GM19193 (cell line): ENCODE results near the gene RASSF5.

Experiments
- POLR2A ChIP-seq: IDR thresholded peaks from 4 replicates; pipeline ENCODE4 v1.6.1; 2011; ENCODE audit not compliant: insufficient read depth, insufficient read length; ENCODE audit errors: extremely low read depth

Gene RASSF5

GRCh38 chr1:206484901-206485300 lies 22.4 kb upstream of the RASSF5 start:
- TF ChIP-seq POLR2A, result no peak

GRCh38 chr1:206486995-206487788 lies 20.1 kb upstream of the RASSF5 start:
- TF ChIP-seq POLR2A, result no peak

- no peak for TF ChIP-seq POLR2A
Measured at GRCh38 chr1:206487970-206488369, 19.4 kb upstream of the RASSF5 start.

GRCh38 chr1:206488466-206488865 lies 18.9 kb upstream of the RASSF5 start:
- TF ChIP-seq POLR2A, result no peak

- TF ChIP-seq POLR2A, result no peak
Measured at GRCh38 chr1:206489980-206490770, 17.2 kb upstream of the RASSF5 start.

- no peak for TF ChIP-seq POLR2A
Measured at GRCh38 chr1:206490771-206491405, 16.4 kb upstream of the RASSF5 start.

- TF ChIP-seq POLR2A, result no peak
Measured at GRCh38 chr1:206491616-206492015, 15.7 kb upstream of the RASSF5 start.

GRCh38 chr1:206492589-206492988 lies 14.7 kb upstream of the RASSF5 start:
- TF ChIP-seq POLR2A, result no peak

GRCh38 chr1:206493279-206493678 lies 14.1 kb upstream of the RASSF5 start:
- no peak for TF ChIP-seq POLR2A

GRCh38 chr1:206495011-206495461 lies 12.3 kb upstream of the RASSF5 start:
- TF ChIP-seq POLR2A, result no peak

- no peak for TF ChIP-seq POLR2A
Measured at GRCh38 chr1:206495493-206496046, 11.8 kb upstream of the RASSF5 start.

GRCh38 chr1:206496131-206496793 lies 11.1 kb upstream of the RASSF5 start:
- no peak for TF ChIP-seq POLR2A

GRCh38 chr1:206497363-206497762 lies 10.0 kb upstream of the RASSF5 start:
- TF ChIP-seq POLR2A, result no peak

- TF ChIP-seq POLR2A, result no peak
Measured at GRCh38 chr1:206497774-206498173, 9.6 kb upstream of the RASSF5 start.
